C4-2B (cell line): ENCODE measurements around the gene PRR30.

ENCODE experiments used
- H3K27ac ChIP-seq: fragments of 450-650 bp; 2 replicates; pipeline ENCODE4 v1.5.1; 2017
- ZFX ChIP-seq: fragments of 450-650 bp; IDR thresholded peaks from 2 replicates; pipeline ENCODE4 v1.6.1; 2017
- TF ChIP-seq, protein P1 (sequence below): fragments of 450-650 bp; conservative IDR thresholded peaks from 2 replicates; pipeline ENCODE4 v1.5.1; 2017; ENCODE audit warnings: mild to moderate bottlenecking

PRR30 gene

DNA sequence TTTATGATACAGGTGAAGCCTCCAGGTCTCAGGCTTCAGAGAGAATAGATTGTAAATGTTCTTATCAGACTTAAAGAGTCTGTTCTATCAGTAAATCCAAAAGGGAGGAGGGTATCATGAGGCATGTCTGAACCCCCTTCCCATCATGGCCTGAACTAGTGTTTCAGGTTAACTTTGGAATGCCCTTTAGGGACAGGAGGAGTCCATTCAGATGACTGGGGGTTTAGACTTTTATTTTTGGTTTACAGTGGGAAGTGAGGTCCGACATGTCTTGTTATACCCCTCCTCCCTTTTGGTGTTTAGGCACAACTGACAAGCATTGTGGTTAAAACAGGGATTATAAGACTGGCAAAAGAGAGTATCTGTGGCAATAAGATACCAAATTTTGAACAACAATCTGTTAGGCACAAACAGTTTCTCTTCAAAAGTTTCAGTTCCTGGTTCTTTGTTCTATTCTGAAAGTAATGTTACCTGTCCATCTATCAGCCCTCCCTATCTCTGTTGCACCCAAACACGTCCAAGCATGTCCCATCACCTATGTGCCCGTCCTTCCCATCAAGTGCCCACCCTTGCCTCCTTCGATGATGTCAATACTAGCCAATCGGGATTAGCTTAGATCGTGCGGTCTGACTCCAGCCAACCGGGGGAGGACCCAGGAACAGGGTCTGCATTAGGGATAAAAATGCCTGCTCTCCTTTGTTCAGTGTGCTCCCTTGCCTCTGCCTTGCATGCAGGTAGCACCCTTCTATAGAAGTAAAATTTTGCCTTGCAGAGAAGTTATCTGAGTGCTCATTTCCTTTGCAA, 26.0 kb upstream of the PRR30 start:
- H3K27ac ChIP-seq: no peak overlapping the region

DNA sequence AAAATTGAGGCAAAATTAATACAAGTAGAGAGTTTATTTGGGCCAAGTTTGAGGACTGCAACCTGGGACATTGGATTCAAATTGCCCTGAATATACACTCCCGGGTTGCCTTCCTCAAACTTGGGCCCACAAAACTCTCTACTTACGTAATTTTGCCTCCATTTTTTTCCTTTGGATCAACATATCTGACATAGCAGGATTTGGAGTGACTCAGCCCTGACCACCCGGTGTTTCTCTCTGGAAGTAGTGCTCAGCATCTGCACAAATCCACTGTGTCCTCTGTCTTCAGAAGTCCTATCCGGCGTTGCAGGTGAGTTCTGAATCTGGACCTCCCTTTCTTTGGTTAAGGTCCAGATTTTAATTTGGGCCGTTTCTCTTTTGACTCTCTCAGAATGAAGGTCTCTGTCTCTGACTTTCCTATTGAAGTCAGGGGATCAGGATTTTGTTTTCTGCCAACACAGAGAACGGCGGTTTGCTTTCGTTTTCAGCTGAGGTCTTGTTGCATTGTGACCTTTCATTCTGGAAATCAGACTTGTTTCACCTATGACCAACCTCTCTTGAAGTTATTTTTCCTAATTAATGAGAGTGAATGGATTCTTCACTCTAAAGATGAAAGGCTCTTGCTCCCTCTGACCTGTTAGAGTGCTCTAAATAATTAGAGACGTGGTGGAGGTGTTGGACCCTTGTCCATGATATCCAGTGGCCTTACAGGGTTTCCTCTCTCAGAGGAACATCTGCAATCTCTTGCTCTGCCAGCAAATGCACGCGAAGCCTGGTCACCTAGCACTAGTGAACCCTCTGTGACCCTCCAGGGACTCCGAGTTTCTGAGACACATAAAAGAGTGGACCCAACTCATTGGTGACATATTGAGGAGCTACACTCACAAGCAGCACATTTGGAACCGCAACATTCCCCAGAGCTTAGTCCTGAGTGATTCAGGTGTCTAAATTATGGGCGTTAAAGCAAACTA, 23.2 kb upstream of the PRR30 start:
- TF ChIP-seq, protein P1, sequence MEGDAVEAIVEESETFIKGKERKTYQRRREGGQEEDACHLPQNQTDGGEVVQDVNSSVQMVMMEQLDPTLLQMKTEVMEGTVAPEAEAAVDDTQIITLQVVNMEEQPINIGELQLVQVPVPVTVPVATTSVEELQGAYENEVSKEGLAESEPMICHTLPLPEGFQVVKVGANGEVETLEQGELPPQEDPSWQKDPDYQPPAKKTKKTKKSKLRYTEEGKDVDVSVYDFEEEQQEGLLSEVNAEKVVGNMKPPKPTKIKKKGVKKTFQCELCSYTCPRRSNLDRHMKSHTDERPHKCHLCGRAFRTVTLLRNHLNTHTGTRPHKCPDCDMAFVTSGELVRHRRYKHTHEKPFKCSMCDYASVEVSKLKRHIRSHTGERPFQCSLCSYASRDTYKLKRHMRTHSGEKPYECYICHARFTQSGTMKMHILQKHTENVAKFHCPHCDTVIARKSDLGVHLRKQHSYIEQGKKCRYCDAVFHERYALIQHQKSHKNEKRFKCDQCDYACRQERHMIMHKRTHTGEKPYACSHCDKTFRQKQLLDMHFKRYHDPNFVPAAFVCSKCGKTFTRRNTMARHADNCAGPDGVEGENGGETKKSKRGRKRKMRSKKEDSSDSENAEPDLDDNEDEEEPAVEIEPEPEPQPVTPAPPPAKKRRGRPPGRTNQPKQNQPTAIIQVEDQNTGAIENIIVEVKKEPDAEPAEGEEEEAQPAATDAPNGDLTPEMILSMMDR: no peak
- TF ChIP-seq ZFX: no peak
- no peak overlapping the region for H3K27ac ChIP-seq

More for the DNA sequence above, 26.0 kb upstream of the PRR30 start:
- no peak for TF ChIP-seq ZFX
- TF ChIP-seq, protein P1: no peak

- H3K27ac ChIP-seq: no peak overlapping the region
- TF ChIP-seq, protein P1: no peak
- TF ChIP-seq ZFX: no peak
These were observed 21.0 kb upstream of the PRR30 start for GRCh38 chr2:27160191-27160590.

GRCh38 chr2:27159271-27159670, 20.1 kb upstream of the PRR30 start:
- TF ChIP-seq ZFX: no peak
- TF ChIP-seq, protein P1: no peak
- H3K27ac ChIP-seq: no peak overlapping the region

DNA sequence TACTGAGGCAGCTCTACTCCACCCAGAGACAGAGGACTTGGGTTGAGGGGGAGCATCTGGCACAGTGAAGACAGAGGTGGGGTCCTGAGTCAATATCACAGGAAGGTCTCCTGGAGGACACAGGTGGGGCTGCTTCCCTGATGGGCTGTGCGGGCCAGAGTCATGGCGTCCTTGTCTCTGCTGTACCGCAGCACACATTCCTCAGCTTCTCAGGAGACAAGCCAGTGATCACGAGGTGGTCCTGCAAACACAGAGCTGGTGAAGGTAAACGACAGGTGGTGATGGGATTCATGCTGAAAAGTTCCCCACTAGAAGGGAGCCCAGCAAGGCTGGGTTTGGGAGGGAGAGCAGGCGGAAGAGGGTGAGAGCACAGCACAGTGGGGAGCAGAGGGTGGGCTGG, 19.3 kb upstream of the PRR30 start:
- TF ChIP-seq ZFX: no peak
- TF ChIP-seq, protein P1: no peak
- H3K27ac ChIP-seq: no peak overlapping the region

DNA sequence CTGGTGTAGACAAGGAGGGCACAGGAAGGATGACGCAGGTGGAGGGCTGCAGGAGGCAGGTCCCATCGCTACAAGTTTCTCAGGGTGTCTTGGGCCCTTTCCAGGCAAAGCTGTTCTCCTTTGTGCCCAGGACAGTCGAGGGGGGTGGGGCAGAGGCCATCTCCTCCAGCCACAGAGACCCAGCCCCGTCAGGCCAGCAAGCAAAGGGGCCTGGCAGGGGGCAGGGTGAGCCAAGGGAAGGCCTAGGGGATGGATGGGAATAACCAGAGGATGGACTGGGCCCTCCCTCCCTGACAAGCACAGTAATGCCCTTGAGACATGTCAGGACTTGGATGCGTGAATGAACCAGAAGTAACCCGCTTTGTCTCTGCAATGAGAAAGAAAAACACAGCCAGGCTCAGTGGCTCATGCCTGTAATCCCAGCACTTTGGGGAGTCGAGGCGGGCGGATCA, 15.9 kb upstream of the PRR30 start:
- H3K27ac ChIP-seq: no peak overlapping the region
- no peak for TF ChIP-seq ZFX
- TF ChIP-seq, protein P1: no peak

GRCh38 chr2:27154488-27154887, 15.3 kb upstream of the PRR30 start:
- no peak for TF ChIP-seq ZFX
- TF ChIP-seq, protein P1: no peak
- H3K27ac ChIP-seq: no peak overlapping the region
